Omental fat pad (tissue), 4 donors: ENCODE results near the gene CISH. TPM values are rescaled to one million over a fixed set of nuclear protein-coding genes. Genes with fewer than 3 reads are reported as not detected.

Experiments used
- ATAC-seq: fragments of 150-250 bp; one replicate; pipeline ENCODE4 v1.9.1; 2016; ENCODE audit warnings: mild to moderate bottlenecking, moderate library complexity; ENCODE audit not compliant: low FRiP score
- DNase-seq: peaks from one replicate; pipeline ENCODE4 v3.0.0-alpha.2; 2019; ENCODE audit warnings: low spot score
- total RNA-seq, 4 donors: library from RNA; depleted of rRNA; stranded (reverse); fragments of >200 nt; gene quantifications; one replicate each; pipeline ENCODE4 v1.1.0, GENCODE V29; 2016
- TF ChIP-seq, protein P1 (sequence below), 3 donors: fragments of 450-650 bp; IDR thresholded peaks; one replicate each; pipeline ENCODE4 v1.5.1; 2016 to 2017; ENCODE audit warnings: antibody characterized with exemption in 3 of 3, mild to moderate bottlenecking in 3 of 3, moderate library complexity in 2 of 3

Gene CISH
- total RNA-seq, 4 donors from 2014 or later = 10.4 to 27.9 (median 17.9) TPM

DNA sequence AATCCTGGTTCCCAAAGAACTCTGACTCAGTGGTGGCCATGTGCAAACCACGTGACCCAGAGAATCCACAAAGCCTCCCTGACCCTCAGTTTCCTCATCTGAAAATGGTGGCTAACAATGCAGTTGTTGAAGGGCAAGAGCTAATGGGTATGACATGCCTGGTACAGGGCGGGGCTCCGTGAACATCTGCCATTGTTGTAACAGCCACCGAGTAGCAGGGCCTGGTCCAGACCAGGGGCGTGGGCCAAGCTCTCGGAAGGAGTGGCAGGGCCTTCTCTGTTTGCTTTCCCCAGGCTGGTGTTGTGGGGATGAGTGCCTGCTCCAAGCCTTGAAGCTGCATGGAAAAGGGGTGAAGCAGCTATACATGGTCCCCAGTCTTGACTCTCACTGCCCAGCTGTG lies 18.8 kb upstream of the CISH start:
- TF ChIP-seq, protein P1, sequence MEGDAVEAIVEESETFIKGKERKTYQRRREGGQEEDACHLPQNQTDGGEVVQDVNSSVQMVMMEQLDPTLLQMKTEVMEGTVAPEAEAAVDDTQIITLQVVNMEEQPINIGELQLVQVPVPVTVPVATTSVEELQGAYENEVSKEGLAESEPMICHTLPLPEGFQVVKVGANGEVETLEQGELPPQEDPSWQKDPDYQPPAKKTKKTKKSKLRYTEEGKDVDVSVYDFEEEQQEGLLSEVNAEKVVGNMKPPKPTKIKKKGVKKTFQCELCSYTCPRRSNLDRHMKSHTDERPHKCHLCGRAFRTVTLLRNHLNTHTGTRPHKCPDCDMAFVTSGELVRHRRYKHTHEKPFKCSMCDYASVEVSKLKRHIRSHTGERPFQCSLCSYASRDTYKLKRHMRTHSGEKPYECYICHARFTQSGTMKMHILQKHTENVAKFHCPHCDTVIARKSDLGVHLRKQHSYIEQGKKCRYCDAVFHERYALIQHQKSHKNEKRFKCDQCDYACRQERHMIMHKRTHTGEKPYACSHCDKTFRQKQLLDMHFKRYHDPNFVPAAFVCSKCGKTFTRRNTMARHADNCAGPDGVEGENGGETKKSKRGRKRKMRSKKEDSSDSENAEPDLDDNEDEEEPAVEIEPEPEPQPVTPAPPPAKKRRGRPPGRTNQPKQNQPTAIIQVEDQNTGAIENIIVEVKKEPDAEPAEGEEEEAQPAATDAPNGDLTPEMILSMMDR (IDR thresholded peaks at IDR 0.05) = no peak
- DNase-seq = no peak
- no peak for ATAC-seq

DNA sequence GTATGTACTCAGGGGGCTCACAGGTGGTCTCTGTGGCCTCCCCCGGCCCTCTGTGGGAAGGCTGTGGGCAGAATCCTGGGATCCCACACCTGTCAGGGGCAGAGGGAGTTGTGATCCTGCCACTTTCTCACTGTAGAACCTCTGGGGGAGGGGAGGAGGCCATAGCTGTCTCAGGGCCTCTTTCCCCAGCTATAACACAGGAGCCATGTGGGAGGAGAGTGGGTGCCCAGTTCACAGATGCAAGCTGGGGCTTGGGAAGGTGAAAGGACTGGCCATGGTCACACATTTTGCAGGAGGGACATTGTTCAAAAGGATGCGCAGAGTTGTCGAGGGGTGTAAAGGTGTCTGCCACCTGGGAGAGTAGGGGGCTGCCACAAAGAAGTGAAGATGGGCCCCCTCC lies 17.0 kb upstream of the CISH start:
- TF ChIP-seq, protein P1 (IDR thresholded peaks at IDR 0.05) = no peak
- ATAC-seq (no peak), DNase-seq (no peak)

DNA sequence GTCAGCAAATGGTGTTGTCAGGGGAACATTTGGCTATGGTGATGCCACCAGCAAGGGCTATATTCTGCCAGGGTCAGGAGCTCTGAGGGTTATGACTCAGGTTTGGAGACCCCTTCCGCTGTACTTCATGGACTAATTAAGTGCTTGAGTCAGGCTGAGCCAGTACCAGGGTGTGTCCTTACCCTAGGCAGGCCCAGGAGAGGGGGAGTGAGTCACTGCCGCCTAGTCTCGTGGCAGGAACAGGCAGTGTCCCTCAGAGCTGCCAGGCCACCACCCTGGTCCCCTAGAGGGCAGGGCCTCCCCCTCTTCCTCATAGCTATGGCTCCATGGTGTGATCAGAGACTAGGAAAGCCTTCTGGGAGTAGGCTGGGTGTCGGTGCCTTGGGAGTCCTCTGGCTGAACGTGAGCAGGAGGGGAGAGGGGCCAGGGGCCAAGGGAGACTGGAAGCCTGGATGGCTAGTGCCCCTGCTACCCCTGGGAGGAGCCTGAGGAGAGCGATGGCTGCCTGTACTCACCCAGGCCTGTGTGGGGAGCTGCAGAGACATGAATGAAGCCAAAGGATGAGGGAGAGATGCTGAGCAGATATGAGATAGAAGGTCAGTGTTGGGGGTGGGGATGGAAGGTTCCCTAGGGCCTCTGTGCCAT lies 16.0 kb upstream of the CISH start:
- DNase-seq = no peak
- ATAC-seq = peak; percentile 31

DNA sequence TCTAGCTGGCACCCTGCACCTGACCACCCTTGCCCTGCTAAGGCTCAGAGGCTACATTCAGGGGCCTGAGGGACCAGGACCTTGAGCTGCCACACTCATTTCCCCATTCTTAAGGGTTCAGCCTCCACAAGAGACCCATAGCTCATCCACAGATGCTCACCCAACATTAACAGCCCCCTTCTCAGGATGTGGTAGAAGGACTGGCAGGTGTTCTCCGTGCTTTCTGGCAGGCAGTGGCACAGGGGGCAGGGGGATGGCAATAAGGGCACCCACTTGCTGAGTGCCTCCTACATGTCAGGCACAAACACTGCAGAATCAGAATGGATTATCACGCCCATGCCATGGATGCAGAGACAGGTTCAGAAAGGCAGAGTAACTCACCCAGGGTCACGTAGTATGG lies 14.8 kb upstream of the CISH start:
- DNase-seq = no peak
- TF ChIP-seq, protein P1 (IDR thresholded peaks at IDR 0.05) = no peak
- ATAC-seq = no peak

More for the DNA sequence above, 16.0 kb upstream of the CISH start:
- TF ChIP-seq, protein P1 (IDR thresholded peaks at IDR 0.05) = no peak

DNA sequence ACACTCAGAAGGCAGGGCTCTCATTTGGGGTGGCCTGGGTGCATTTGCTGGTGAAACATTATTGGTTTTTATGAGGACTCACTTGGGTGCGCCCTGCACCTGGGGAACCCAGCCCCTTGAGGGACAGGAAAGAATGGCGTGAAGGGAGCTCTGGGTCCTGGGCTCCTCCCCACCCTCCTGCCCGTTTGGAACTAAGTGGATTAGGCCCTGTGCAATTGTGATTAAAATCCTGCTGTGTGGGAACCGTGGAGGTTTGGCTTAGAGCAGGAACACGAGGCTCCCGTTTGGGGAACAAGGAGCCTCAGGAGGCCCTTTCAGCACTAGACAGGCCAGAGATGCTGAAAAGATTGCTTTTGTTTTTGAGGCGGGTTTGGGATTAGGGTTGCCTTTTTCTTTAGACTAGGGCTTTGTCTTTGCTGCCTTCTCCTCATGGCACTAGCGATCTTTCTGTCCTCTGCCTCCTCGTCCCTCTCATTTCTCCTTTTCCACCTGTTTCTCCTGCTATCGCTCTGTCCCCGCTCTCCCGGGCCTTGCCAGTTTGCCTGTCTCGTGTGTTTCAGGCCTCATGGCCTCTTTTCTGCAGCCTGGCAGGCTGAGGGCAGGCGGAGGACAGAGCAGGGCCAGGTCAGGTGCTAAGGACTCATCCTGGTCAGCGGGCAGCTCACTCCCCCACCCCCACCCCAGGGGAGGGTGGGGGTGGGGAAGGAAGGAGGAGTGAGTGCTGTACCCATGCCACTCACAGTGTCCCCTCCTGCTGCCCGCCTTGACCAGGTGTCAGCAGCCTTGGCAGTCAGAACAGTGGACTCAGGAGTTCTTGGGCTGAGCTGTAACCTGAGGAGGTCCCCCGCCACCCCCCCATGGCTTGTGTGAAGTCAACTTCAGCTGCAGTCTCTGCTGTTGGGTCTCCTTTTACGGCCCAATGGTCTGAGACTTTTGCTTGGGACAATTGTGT lies 13.9 kb upstream of the CISH start:
- TF ChIP-seq, protein P1 (IDR thresholded peaks at IDR 0.05) = no peak
- no peak for DNase-seq
- ATAC-seq = no peak

DNA sequence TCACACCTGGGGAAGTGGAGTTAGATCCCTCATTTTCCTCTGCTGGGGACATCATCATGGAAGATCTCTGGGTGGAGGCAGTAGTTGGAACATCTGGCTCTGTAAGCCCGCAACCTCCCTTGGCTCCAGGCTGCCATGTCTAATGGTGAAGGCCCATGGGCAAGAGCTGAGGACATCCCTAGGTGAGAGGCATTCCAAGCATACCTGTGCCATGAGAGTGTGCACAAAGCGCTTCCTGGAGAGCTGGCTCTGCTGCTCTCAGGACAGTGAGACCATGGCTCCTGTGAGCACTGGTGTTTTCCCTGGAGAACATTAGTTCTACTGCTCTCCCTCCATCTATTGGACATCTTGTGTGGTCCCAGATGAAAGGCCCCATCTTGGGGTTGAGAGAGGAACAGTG lies 13.1 kb upstream of the CISH start:
- TF ChIP-seq, protein P1 (IDR thresholded peaks at IDR 0.05) = no peak
- ATAC-seq (no peak), DNase-seq (no peak)
